Stimulated activated naive CD8-positive, alpha-beta T cell treated with anti-CD3 and anti-CD28 coated beads, Interleukin-15, Interleukin-2, amounts not matched to agents 100 ng/mL and 50 ng/mL, for 24 hours (primary cell): ENCODE results near the gene POLR3E.

Source experiments
- H3K27ac Mint-ChIP-seq: one replicate; pipeline ENCODE4 v1.8.0; 2021; ENCODE audit warnings: mild to moderate bottlenecking, mixed read lengths
- H3K27me3 Mint-ChIP-seq: one replicate; pipeline ENCODE4 v1.8.0; 2021; ENCODE audit warnings: mixed read lengths
- H3K36me3 Mint-ChIP-seq: one replicate; pipeline ENCODE4 v1.8.0; 2021; ENCODE audit warnings: low read depth, mixed read lengths
- H3K4me1 Mint-ChIP-seq: one replicate; pipeline ENCODE4 v1.8.0; 2021; ENCODE audit warnings: low read depth, mixed read lengths
- H3K4me3 Mint-ChIP-seq: one replicate; pipeline ENCODE4 v1.8.0; 2021; ENCODE audit warnings: mild to moderate bottlenecking, mixed read lengths
- H3K9me3 Mint-ChIP-seq: one replicate; pipeline ENCODE4 v1.8.0; 2021; ENCODE audit warnings: mixed read lengths

POLR3E gene

DNA sequence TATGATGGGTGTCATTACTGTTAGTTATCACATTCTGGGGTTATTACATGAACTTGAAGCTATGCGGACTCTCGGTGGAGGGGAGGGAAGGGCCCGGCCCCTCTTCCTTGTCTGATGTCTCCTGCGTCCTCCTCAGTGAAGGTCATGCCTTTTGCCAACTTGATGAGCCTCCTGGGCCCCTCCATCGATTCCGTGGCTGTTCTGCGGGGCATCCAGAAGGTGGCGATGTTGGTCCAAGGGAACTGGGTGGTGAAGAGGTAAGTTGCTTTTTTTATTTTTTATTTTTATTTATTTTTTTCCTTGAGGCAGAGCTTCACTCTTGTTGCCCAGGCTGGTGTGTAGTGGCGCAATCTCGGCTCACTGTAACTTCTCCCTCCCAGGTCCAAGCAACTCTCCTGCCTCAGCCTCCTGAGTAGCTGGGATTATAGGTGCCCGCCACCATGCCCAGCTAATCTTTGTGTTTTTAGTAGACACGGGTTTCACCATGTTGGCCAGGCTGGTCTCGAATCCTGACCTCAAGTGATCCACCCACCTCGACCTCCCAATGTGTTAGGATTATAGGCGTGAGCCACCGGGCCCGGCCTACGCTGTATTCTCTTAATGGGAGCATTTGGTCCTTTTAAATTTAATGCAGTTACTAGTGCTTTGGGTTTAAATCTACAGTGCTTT lies 21.6 kb downstream of the POLR3E start:
- no peaks in the 10 kb centered on the region for H3K9me3 Mint-ChIP-seq
- no peaks in the 10 kb centered on the region for H3K27me3 Mint-ChIP-seq
- H3K4me1 Mint-ChIP-seq: no peaks in the 10 kb centered on the region
- H3K36me3 Mint-ChIP-seq: peaks cover 54% of the 10 kb centered on the region
- H3K4me3 Mint-ChIP-seq: no peak overlapping the region
- no peak overlapping the region for H3K27ac Mint-ChIP-seq

DNA sequence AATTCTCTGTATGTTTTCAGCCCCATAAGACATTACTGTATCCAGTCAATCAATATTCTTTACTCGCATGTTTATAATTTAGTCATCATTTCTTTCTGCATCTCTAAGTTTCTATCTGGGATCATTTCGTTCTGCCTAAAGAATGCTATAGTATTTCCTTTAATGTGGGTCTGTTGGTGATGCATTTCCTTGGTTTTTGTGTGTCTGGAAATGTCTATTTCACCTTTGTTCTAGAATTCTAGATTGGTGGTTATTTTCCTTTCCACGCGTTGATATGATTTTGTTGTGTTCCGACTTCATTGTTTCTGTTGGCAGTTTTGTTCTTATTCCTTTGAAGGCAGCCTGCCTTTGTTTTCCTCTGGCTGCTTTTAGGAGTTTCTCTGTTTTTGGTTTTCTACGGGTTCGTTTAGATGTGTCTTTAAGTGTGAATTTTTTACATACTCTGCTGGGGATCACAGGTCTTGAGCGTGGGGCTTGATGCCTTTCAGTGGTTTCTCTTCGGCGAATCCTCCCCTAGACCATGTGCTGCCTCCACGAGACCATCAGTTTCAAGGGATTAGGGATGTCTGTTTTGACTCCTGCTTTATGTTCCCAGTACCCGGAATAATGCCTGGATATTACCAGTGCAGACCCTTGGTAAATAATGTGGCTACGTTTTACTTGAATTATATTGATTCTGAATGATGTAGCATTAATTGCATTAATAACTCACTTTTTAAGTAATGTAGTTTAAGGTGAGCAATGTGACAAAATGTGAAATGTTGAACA lies 23.5 kb downstream of the POLR3E start:
- Mint-ChIP-seq H3K36me3 (peaks cover 51% of the 10 kb centered on the region), H3K27ac (no peak overlapping the region), H3K9me3 (no peaks in the 10 kb centered on the region)

DNA sequence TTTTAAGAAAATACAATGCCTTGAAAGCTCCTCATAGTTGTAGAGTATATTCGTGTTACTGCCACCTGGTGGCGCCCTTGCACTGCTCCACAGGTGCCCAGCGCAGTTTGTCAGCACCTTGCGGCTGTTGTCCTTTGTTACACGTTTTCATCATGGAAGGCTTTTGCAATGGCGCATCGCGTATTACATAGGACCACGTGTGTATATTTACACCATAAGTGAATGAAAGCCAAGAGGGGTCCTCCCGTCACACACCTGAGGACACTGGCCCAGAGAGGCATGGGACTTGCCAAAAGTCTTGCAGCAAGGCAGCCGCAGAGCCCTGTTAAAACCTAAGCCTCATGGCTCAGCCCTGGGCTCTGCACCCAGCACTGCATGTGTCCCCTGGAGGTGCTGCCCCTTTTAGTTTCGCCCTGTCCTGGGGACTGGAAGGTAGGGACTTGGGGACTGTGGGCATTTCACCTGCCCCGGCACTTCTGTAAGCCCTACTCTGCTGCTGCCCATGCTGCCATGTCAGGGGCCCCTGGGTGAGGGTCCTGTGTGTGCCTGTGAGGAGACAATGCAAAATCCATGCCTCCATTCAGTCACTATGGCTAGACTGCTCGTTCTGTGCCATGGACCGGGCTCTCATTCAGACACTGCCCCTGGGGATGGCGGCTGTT lies 24.3 kb downstream of the POLR3E start:
- Mint-ChIP-seq H3K9me3 (no peaks in the 10 kb centered on the region), H3K4me3 (no peak overlapping the region), H3K27me3 (no peaks in the 10 kb centered on the region), H3K36me3 (peaks cover 44% of the 10 kb centered on the region), H3K4me1 (no peaks in the 10 kb centered on the region), H3K27ac (no peak overlapping the region)

More for the DNA sequence above, 23.5 kb downstream of the POLR3E start:
- Mint-ChIP-seq H3K27me3 (no peaks in the 10 kb centered on the region), H3K4me3 (no peak overlapping the region), H3K4me1 (no peaks in the 10 kb centered on the region)

DNA sequence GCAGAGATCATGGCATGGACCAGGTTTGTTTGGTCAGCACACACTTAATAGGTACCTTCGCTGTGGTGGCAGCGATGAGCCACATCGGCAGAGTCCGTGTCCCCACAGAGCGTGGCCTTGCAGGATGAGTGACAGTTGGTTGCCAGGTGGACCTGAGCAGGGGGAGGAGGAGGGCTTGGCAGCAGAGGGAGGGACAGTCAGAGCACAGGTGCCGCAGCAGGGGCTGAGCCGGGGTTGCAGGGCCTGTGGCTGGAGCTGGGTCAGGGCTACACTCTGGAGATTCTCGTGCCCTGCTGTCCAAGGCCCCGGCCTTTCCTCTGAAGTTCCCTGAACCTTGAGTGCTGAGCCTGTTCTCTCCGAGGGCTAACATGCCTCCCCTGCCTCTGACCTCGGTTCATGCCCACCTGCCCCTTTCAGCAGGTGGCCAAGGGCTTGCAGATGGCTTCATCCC lies 24.8 kb downstream of the POLR3E start:
- H3K9me3 Mint-ChIP-seq: no peaks in the 10 kb centered on the region
- H3K27me3 Mint-ChIP-seq: no peaks in the 10 kb centered on the region
- H3K27ac Mint-ChIP-seq: no peak overlapping the region
- H3K4me3 Mint-ChIP-seq: no peak overlapping the region
- H3K4me1 Mint-ChIP-seq: no peaks in the 10 kb centered on the region
- peaks cover 44% of the 10 kb centered on the region for H3K36me3 Mint-ChIP-seq

DNA sequence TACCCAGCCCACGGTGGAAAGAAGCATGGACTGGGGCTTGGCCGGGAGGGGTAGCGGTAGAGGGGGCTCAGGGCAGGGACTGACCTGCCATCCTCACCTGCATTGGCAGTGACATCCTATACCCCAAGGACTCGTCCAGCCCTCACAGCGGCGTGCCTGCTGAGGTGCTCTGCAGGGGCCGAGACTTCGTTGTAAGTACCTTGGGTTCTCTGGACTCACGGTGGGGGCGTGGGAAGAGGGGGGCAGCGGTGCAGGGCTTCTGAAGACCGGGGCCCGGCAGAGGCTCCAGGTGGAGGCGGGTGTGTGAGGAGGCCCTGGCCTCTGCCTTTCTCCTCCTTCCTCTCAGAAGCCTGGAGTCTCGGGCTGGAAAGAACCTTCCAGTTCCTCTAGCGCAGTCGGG lies 25.5 kb downstream of the POLR3E start:
- Mint-ChIP-seq H3K4me3 (no peak overlapping the region), H3K27ac (no peak overlapping the region), H3K4me1 (no peaks in the 10 kb centered on the region), H3K36me3 (peaks cover 44% of the 10 kb centered on the region), H3K27me3 (no peaks in the 10 kb centered on the region), H3K9me3 (no peaks in the 10 kb centered on the region)

DNA sequence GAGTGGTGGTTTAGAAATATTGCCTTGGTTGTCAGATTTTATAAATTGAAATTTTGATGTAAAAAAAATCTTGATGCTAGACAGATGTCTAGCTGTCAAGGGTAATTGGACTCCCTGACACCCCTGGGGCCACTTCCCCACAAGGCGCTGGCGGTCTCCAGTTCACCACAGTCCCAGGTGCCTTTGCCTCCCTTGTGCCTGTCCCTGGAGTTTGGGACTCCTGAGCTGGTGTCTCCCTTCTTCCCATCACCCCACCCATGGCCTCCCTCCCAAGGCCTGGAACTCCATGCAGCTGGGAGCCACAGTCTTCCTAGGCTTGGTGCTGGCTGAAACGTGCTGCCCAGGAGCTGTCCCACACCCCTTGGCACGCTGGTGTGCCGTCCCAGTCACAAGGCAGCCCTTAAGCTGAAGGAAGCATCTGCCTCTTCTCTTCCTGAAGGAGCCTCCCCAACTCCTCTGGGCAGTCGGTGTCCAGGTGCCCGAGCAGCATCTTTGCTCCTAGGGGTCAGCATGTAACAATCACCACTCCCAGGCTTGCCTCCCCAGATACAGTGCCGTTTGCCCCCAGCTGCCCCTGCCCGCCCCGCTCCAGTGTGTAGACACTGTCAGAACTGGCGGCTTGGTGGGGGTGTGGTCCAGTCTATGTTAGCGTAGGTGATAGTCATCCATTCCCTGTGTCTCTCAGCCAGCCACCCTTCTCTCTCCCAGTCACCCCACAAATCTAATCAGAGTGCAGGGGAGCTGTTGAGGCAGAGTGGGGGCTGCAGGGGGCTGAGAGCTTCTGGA lies 26.2 kb downstream of the POLR3E start:
- Mint-ChIP-seq H3K9me3 (no peaks in the 10 kb centered on the region), H3K27me3 (no peaks in the 10 kb centered on the region), H3K4me3 (no peak overlapping the region), H3K36me3 (peaks cover 49% of the 10 kb centered on the region), H3K4me1 (no peaks in the 10 kb centered on the region), H3K27ac (no peak overlapping the region)

DNA sequence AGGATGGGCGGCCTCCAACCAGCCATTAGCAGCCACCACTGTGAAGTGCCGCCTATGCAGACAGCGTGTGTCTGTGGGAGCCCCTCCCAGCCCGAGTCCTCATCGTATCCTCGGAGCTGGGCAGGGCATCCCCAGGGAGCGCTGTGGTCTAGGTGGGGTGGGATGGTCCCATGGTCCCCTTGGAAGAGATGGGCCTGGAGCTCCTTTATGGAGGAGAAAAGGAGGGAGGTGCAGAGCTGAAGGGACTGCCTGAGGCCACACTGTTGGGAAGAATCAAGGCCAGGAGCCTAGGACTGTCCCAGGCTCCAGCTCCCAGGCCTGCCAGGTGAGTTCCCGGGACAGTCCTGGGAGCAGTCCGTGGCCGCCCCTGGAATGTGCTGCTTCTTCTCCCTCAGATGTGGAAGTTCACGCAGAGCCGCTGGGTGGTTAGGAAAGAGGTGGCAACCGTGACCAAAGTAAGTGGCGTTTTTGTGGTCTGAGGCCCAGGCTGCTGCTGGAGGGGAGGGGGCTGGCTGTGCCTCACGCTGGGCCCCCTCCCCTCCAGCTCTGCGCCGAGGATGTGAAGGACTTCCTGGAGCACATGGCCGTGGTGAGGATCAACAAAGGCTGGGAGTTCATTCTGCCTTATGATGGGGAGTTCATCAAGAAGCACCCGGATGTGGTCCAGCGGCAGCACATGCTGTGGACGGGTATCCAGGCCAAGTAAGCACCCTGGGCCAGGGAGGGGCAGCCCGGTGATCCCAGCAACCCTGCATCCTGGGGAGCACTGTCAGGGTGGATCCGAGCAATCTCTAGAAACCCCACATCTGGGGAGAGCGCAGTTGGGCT lies 27.0 kb downstream of the POLR3E start:
- H3K36me3 Mint-ChIP-seq: peaks cover 47% of the 10 kb centered on the region
- H3K27me3 Mint-ChIP-seq: no peaks in the 10 kb centered on the region
- H3K27ac Mint-ChIP-seq: no peak overlapping the region
- no peaks in the 10 kb centered on the region for H3K4me1 Mint-ChIP-seq
- H3K9me3 Mint-ChIP-seq: no peaks in the 10 kb centered on the region
- H3K4me3 Mint-ChIP-seq: no peak overlapping the region

DNA sequence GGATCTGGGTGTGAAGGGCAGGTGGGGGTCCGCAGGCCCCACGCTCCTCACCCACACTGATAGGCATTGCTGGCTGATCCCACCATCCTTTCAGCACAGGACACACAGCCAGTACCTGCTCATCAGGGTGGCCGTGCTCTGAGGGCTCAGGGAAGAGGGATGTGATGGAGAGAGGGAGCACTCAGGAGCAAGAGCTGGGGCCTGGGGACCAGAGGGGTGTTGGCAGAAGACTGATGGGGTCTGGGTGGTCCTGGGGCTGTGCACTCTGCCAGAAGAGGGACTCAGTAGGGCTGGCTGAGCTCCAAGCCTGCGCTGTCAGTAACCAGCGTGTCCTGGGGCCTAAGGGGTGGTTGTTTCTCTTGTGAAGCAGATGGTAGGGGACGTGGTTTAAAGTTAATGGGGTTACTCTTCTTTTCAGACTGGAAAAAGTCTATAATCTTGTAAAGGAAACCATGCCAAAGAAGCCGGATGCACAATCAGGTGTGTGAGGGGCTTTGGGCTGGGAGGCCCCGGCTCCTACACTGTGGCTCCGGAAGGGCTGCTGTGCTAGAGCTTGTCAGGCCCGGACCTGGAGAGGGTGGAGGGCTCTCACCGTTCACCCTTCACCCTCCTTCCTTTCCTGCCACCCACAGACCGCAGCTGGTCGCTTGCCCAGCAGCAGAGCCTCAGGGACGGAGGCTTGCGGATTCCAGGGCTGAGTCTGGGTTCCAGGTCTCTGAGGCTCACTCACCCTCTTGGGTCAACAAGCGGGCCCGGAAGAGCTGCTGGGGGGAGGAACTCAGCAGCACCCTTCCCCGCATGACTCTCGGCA lies 27.8 kb downstream of the POLR3E start:
- no peaks in the 10 kb centered on the region for H3K27me3 Mint-ChIP-seq
- H3K4me3 Mint-ChIP-seq: no peak overlapping the region
- no peak overlapping the region for H3K27ac Mint-ChIP-seq
- peaks cover 45% of the 10 kb centered on the region for H3K36me3 Mint-ChIP-seq
- H3K9me3 Mint-ChIP-seq: no peaks in the 10 kb centered on the region
- H3K4me1 Mint-ChIP-seq: no peaks in the 10 kb centered on the region

DNA sequence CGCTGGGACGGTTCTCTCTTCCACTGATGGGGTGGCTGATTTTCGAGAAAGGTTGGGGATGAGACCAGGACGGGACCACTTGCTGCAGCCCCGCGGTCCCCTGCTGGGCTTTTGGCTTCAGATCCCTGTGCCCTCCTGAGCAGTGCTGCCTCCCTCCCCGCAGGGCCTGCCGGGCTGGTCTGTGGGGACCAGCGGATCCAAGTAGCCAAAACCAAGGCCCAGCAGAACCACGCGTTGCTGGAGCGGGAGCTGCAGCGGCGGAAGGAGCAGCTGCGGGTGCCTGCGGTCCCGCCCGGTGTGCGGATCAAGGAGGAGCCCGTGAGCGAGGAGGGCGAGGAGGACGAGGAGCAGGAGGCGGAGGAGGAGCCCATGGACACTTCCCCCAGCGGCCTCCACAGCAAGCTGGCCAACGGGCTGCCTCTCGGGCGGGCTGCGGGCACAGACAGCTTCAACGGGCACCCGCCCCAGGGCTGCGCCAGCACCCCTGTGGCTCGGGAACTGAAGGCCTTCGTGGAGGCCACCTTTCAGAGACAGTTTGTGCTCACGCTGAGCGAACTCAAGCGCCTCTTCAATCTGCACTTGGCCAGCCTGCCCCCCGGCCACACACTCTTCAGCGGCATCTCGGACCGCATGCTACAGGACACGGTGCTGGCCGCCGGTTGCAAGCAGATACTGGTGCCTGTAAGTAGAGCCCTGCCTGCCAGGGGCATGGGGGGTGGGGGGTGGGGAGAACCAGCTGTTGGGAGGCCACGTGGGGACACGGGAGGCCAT lies 28.6 kb downstream of the POLR3E start:
- Mint-ChIP-seq H3K27me3 (no peaks in the 10 kb centered on the region), H3K4me1 (no peaks in the 10 kb centered on the region), H3K4me3 (no peak overlapping the region), H3K36me3 (peaks cover 48% of the 10 kb centered on the region), H3K27ac (no peak overlapping the region), H3K9me3 (no peaks in the 10 kb centered on the region)

DNA sequence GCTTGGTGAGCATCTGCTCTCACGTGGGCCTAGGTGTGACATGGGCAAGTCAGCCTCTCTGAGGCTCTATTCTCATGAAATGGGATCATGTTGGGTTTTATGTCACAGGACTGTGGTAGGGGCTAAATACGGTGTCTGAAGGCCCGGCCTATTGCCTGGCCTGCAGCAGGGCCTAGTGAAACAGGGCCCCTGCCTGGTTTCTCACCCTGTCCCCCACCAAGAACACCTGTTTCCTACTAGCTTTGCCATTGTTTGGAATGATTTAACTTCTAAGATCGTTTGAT lies 29.1 kb downstream of the POLR3E start:
- no peaks in the 10 kb centered on the region for H3K4me1 Mint-ChIP-seq
- H3K27ac Mint-ChIP-seq: no peak overlapping the region
- H3K4me3 Mint-ChIP-seq: no peak overlapping the region
- no peaks in the 10 kb centered on the region for H3K9me3 Mint-ChIP-seq
- peaks cover 48% of the 10 kb centered on the region for H3K36me3 Mint-ChIP-seq
- H3K27me3 Mint-ChIP-seq: no peaks in the 10 kb centered on the region

DNA sequence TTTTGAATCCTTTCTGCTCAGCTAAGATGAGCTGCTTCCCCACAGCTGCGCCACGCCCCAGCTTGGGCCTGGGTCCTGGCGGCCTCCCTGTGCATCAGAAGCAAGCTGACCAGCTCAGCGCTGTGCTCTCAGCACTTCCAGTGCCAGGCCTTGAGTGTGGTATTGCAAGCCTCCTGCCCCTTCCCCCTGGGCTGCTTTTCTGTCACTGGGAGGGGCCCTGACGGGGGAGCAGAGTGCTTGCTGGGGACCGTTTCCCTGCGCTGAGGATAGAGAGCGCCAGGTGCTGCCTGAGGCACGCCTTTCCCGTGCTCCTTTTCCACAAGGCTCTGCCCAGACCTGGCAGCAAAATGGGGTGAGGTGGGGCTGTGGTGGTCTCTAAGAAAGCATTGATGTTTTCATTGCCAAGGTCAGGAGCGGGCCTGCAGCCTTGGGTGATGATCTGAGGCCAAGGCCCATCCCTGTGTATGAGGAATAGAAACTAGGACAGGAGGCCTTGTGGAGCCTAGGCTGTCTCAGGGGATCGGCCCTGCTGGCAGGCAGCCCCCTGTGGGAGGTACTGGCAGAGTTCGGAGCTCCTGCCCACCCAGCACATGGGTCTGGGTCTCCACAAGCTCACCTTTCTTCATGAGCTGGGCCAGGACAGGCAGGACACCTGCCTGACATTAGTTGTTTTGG lies 29.7 kb downstream of the POLR3E start:
- Mint-ChIP-seq H3K36me3 (peaks cover 52% of the 10 kb centered on the region), H3K4me3 (no peak overlapping the region), H3K4me1 (no peaks in the 10 kb centered on the region), H3K9me3 (no peaks in the 10 kb centered on the region), H3K27me3 (no peaks in the 10 kb centered on the region), H3K27ac (no peak overlapping the region)

DNA sequence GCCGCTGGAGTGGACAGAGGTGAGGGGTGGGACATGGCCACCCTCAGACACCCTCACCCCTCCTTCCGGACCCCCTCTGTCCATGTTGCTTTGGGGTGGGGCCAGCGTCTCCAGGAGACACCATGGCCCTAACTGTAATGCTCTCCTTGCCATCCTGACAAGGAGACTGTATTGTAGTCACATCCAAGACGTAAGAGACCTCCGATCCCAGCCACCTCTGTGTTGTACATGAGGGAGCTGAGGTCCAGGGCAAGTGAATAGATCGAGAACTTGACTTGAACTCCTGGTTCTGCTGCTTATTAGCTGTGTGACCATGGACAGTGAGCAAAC lies 30.2 kb downstream of the POLR3E start:
- no peaks in the 10 kb centered on the region for H3K9me3 Mint-ChIP-seq
- H3K27ac Mint-ChIP-seq: no peak overlapping the region
- H3K27me3 Mint-ChIP-seq: no peaks in the 10 kb centered on the region
- peaks cover 57% of the 10 kb centered on the region for H3K36me3 Mint-ChIP-seq
- H3K4me1 Mint-ChIP-seq: no peaks in the 10 kb centered on the region
- H3K4me3 Mint-ChIP-seq: no peak overlapping the region
